ENCODE data around the gene RORB. TPM values are rescaled to one million over a fixed set of nuclear protein-coding genes. Genes with fewer than 3 reads are reported as not detected.

RORB gene
- total and polyA plus RNA-seq, 4 donors: 0.01 to 0.05 TPM; not detected in 2

DNA sequence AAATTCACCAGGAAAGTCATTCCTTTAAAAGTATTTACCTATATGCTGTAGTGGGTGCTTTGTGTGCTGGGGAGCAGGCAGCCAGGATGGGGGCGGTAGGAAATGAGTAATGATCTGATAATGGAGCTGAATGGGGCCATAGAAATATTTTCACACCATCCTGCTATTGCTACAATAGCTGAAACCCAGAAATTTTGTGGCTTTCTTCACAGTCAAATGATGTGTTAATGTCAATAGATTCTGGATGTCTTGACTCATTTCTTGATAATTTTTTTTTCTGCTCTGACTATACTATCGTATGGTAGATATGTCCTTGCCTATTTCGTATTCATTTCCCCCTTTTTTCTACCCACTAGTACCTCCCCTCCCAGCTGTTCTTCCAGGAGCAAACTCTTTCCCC, 59.5 kb downstream of the RORB start:
- H3K9ac ChIP-seq (ENCODE audit: low read depth in 1 of 2, low read length in 2 of 2): no peak overlapping the region
- no peaks in the 10 kb centered on the region for H3K36me3 ChIP-seq (ENCODE audit: control insufficient read depth in 4 of 4, insufficient read depth in 3 of 4, low read depth in 1 of 4, low read length in 3 of 4)
- 67% methylated on average over 3 of the region's 3 CpGs for WGBS
- no peak for TF ChIP-seq NR2F2 (IDR thresholded peaks at IDR 0.05)
- no peak for TF ChIP-seq HNF4A (conservative IDR thresholded peaks at IDR 0.05)
- TF ChIP-seq RXRA (IDR thresholded peaks at IDR 0.05): no peak
- TF ChIP-seq, protein P1, sequence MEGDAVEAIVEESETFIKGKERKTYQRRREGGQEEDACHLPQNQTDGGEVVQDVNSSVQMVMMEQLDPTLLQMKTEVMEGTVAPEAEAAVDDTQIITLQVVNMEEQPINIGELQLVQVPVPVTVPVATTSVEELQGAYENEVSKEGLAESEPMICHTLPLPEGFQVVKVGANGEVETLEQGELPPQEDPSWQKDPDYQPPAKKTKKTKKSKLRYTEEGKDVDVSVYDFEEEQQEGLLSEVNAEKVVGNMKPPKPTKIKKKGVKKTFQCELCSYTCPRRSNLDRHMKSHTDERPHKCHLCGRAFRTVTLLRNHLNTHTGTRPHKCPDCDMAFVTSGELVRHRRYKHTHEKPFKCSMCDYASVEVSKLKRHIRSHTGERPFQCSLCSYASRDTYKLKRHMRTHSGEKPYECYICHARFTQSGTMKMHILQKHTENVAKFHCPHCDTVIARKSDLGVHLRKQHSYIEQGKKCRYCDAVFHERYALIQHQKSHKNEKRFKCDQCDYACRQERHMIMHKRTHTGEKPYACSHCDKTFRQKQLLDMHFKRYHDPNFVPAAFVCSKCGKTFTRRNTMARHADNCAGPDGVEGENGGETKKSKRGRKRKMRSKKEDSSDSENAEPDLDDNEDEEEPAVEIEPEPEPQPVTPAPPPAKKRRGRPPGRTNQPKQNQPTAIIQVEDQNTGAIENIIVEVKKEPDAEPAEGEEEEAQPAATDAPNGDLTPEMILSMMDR (IDR thresholded peaks at IDR 0.05; ENCODE audit: low read depth, low read length, missing input control): no peak
- no peak overlapping the region for H3K4me3 ChIP-seq (ENCODE audit: low read depth in 1 of 3, low read length in 3 of 3)
- H3K27me3 ChIP-seq (ENCODE audit: control insufficient read depth in 4 of 4, insufficient read depth in 4 of 4, low read length in 3 of 4): no peaks in the 10 kb centered on the region
- no peaks in the 10 kb centered on the region for H3K9me3 ChIP-seq (ENCODE audit: control insufficient read depth in 4 of 4, low read length in 3 of 4)
- H3K27ac ChIP-seq (ENCODE audit: low read depth in 1 of 2, low read length in 2 of 2): no peak overlapping the region
- no peak for DNase-seq (ENCODE audit: low spot score)
- no peaks in the 10 kb centered on the region for H3K4me1 ChIP-seq (ENCODE audit: control insufficient read depth in 4 of 4, insufficient read depth in 4 of 4, low read length in 3 of 4)

DNA sequence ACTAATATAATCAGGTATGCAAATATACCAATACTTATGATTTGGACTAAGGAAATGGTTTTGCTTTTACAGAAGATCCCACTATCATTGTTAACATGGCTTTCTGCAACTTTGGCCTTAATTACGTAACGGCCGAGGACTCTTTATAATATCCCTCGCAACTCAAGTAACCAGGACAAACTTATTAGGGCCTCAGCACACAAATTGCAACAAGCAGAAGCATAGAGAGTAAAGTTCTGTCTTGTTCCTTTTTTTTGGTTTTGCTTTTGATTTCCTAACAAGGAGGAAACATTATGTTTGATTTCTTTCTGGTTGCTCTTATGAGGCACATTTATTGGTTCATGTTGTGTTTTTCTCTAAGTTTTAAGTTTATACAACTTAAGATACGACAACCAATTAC, 60.4 kb downstream of the RORB start:
- Histone ChIP-seq H3K4me3 (ENCODE audit: low read depth in 1 of 3, low read length in 3 of 3) (no peak overlapping the region), H3K9ac (ENCODE audit: low read depth in 1 of 2, low read length in 2 of 2) (no peak overlapping the region), H3K27ac (ENCODE audit: low read depth in 1 of 2, low read length in 2 of 2) (no peak overlapping the region), H3K9me3 (ENCODE audit: control insufficient read depth in 4 of 4, low read length in 3 of 4) (no peaks in the 10 kb centered on the region), H3K36me3 (ENCODE audit: control insufficient read depth in 4 of 4, insufficient read depth in 3 of 4, low read depth in 1 of 4, low read length in 3 of 4) (no peaks in the 10 kb centered on the region), H3K27me3 (ENCODE audit: control insufficient read depth in 4 of 4, insufficient read depth in 4 of 4, low read length in 3 of 4) (no peaks in the 10 kb centered on the region), H3K4me1 (ENCODE audit: control insufficient read depth in 4 of 4, insufficient read depth in 4 of 4, low read length in 3 of 4) (no peaks in the 10 kb centered on the region)
- 73% methylated on average over 5 of the region's 5 CpGs for WGBS
- no peak for DNase-seq (ENCODE audit: low spot score)
- no peak for TF ChIP-seq FOXA2 (IDR thresholded peaks at IDR 0.05)
- TF ChIP-seq, protein P1 (IDR thresholded peaks at IDR 0.05; ENCODE audit: low read depth, low read length, missing input control): no peak

DNA sequence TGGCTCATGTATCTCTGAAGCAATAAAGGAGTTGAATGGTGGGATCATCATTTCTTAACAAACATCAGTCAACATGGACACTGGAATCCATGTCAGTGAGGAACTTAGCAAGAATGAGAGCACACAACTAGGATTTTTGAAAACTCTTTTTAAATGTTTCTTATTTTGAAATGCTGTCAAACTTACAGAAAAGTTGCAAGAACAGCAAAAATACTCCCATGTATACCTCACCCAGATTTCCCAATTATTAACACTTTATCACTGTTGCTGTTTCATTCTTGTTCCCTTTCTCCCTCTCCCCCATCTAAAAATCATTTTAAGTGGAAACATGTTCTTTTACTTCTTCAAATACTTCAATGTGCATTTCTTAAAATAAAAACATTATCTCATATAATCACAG, 65.5 kb downstream of the RORB start:
- H3K36me3 ChIP-seq (ENCODE audit: control insufficient read depth in 4 of 4, insufficient read depth in 3 of 4, low read depth in 1 of 4, low read length in 3 of 4): no peaks in the 10 kb centered on the region
- H3K27ac ChIP-seq (ENCODE audit: low read depth in 1 of 2, low read length in 2 of 2): no peak overlapping the region
- TF ChIP-seq JUND (IDR thresholded peaks at IDR 0.05): no peak
- no peak for TF ChIP-seq HNF4G (IDR thresholded peaks at IDR 0.05)
- no peak for TF ChIP-seq SP1 (IDR thresholded peaks at IDR 0.05)
- TF ChIP-seq YY1 (IDR thresholded peaks at IDR 0.05): no peak
- TF ChIP-seq, protein P2, sequence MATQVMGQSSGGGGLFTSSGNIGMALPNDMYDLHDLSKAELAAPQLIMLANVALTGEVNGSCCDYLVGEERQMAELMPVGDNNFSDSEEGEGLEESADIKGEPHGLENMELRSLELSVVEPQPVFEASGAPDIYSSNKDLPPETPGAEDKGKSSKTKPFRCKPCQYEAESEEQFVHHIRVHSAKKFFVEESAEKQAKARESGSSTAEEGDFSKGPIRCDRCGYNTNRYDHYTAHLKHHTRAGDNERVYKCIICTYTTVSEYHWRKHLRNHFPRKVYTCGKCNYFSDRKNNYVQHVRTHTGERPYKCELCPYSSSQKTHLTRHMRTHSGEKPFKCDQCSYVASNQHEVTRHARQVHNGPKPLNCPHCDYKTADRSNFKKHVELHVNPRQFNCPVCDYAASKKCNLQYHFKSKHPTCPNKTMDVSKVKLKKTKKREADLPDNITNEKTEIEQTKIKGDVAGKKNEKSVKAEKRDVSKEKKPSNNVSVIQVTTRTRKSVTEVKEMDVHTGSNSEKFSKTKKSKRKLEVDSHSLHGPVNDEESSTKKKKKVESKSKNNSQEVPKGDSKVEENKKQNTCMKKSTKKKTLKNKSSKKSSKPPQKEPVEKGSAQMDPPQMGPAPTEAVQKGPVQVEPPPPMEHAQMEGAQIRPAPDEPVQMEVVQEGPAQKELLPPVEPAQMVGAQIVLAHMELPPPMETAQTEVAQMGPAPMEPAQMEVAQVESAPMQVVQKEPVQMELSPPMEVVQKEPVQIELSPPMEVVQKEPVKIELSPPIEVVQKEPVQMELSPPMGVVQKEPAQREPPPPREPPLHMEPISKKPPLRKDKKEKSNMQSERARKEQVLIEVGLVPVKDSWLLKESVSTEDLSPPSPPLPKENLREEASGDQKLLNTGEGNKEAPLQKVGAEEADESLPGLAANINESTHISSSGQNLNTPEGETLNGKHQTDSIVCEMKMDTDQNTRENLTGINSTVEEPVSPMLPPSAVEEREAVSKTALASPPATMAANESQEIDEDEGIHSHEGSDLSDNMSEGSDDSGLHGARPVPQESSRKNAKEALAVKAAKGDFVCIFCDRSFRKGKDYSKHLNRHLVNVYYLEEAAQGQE (IDR thresholded peaks at IDR 0.05): no peak
- TF ChIP-seq HNF4A (conservative IDR thresholded peaks at IDR 0.05): no peak
- TF ChIP-seq FOXA2 (IDR thresholded peaks at IDR 0.05): no peak
- TF ChIP-seq NR2F2 (IDR thresholded peaks at IDR 0.05): no peak
- peaks cover 0 to 3% (median 0%) of the 10 kb centered on the region in 4 donors for H3K27me3 ChIP-seq (ENCODE audit: control insufficient read depth in 4 of 4, insufficient read depth in 4 of 4, low read length in 3 of 4)
- H3K9ac ChIP-seq (ENCODE audit: low read depth in 1 of 2, low read length in 2 of 2): no peak overlapping the region
- H3K4me1 ChIP-seq (ENCODE audit: control insufficient read depth in 4 of 4, insufficient read depth in 4 of 4, low read length in 3 of 4): no peaks in the 10 kb centered on the region
- H3K4me3 ChIP-seq (ENCODE audit: low read depth in 1 of 3, low read length in 3 of 3): no peak overlapping the region
- DNase-seq (ENCODE audit: low spot score): no peak
- H3K9me3 ChIP-seq (ENCODE audit: control insufficient read depth in 4 of 4, low read length in 3 of 4): no peaks in the 10 kb centered on the region

Measured in liver (tissue), 9 donors.